GM19463 (cell line): ENCODE data around the gene MAP4K3.

Experiments used
- ATAC-seq: cut with Tn5 transposase; IDR thresholded peaks from one replicate; pipeline ENCODE4 v1.9.1; 2021; ENCODE audit warnings: mild to moderate bottlenecking, moderate library complexity; ENCODE audit not compliant: unreplicated experiment

MAP4K3 gene

DNA sequence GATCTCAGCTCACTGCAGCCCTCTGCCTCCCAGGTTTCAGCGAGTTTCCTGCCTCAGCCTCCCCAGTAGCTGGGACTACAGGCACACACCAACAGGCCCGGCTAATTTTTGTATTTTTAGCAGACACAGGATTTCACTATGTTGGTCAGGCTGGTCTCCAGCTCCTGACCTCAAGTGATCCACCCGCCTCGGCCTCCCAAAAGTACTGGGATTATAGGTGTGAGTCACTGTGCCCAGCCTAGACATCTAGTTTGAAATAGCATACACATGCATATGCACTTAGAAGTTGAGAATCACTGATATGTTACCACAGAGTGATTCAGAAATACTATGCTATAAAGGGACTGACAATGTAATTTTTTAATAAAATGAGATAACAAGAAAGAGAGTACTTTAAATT, 123.5 kb downstream of the MAP4K3 start:
- ATAC-seq, result no peak

DNA sequence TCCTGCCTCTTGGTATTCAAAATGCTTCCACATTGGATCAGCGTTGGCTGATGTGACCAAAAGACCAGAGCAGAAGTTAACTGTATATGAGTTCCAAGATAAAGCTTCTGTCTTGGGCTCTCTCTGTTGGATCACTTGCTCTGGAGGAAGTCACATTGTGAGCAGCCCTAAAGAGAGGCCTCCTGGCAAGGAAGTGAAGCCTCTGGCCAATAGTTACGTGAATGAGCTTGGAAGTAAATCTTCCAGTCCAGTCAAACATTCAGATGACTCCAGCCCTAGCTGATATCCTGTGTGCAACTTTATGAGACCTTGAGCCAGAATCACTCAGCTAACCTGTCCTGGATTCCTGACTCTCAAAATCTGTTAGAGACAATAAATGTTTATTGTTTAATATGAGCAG, 125.6 kb downstream of the MAP4K3 start:
- no peak for ATAC-seq

DNA sequence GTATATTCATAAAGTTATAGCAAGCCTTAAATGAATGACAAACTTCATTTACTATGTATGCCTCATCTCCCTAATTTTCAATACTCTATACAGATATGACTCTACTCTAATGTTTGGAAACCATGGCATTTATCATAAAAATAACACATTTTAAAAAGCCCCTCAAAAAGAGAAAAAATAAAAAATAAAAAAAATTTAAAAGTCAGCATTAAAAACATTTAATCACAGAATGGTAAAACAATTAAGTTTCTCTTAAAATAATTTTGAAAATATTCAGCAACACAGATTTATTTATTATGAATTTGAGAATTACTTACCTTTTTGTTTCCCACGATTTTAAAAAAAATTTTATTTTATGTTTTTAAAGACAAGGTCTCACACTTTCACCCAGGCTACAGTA, 128.3 kb downstream of the MAP4K3 start:
- no peak for ATAC-seq

GRCh38 chr2:39306626-39307025, 130.5 kb downstream of the MAP4K3 start:
- no peak for ATAC-seq

DNA sequence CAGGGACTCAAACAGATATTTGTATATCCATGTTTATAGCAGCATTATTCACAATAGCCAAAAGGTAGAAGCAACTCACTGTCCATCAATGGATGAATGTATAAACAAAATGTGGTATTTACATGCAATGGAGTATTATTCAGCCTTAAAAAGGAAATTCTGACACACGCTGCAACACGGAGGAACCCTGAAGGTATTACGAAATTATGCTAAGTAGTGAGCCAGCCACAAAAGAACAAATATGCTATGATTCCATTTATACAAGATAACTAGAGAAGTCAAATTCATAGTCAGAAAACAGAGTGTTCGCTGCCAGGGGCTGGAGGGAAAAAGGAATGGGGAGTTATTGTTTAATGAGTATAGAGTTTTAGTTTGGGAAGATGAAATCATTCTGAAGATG, 132.4 kb downstream of the MAP4K3 start:
- ATAC-seq, result no peak

DNA sequence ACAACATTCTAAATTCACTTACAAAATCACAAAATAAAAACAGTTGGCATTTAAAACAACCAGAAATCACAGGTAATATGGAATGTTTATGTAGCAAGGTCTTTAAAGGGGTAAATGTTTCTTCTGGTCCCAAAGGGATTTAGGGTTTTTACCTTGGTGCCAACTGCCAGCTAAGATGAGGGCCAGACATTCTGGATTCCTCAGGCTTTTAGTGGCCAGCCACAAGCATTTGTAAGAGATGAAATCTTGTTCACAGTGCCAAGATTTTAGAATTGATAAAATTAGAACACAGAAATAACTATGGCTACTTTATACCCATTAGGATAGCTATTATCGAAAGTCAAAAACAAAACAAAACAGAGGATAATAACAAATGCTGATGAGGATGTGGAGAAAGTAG, 132.9 kb downstream of the MAP4K3 start:
- no peak for ATAC-seq

DNA sequence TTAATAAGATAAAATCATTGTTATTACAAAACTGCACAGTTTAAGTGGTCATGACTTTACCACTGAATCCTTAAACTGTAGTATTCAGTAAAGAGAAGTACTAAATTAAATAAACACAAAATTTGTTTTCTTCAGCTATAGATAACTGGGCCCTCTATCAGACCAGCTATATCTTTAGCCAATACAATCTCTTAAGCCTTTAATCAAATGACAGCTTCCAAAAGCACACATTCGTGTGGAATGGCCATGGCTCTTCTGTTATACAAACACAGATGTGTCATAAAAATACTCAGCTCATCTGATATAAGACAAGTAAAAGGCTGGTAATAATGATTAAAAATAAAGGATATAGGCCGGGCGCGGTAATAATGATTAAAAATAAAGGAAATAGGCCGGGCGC, 135.7 kb downstream of the MAP4K3 start:
- no peak for ATAC-seq

GRCh38 chr2:39300044-39300978, 136.8 kb downstream of the MAP4K3 start:
- no peak for ATAC-seq

GRCh38 chr2:39290433-39290832, 146.7 kb downstream of the MAP4K3 start:
- ATAC-seq, result no peak

- no peak for ATAC-seq
These were observed 147.5 kb downstream of the MAP4K3 start for GRCh38 chr2:39289609-39290008.

- no peak for ATAC-seq
These were observed 153.5 kb downstream of the MAP4K3 start for GRCh38 chr2:39283561-39283960.

GRCh38 chr2:39281391-39281790, 155.7 kb downstream of the MAP4K3 start:
- no peak for ATAC-seq

- ATAC-seq, result no peak
These were observed 162.1 kb downstream of the MAP4K3 start for GRCh38 chr2:39275016-39275415.

DNA sequence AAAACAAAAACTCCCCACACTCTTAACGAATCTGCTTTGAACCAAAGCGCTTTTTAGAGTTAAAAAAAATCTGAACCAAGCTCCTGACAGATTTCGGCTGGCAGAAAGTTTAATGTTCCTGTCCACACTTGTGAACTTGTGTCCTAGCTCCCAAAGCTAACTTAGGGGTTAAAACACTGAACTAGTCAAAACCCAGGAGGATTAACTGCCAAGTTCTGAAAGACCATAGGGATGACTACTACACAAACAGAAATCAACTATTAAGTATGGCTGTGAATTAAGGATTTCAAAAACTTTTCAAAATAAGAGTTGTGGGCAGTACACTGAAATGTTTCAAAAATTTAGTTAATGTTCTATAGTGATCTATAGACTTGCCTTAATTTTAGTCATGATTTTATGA, 167.1 kb downstream of the MAP4K3 start:
- ATAC-seq, result no peak

DNA sequence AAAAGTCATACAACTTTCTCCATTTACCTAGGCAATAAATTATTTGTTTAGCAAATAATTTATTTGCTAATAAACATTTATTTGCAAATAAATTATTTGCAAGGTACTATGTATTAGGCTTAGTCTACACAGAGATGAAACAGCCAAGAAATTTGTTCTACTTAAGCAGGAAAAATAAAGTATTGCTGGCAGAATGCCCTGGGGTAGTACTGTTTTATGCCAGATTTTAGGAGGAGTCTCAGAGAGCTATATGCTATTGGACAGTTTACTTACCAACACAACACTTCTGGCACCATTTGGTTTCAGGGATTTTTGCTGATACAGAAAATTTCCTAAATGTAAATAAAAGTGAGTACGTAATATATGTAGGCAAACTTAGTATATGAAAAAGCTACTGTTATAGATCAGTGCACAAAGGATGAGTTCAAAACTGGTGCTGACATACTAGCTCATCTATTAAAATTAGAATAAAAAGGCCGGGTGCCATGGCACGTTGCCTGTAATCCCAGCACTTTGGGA, 170.1 kb downstream of the MAP4K3 start:
- ATAC-seq, result no peak

DNA sequence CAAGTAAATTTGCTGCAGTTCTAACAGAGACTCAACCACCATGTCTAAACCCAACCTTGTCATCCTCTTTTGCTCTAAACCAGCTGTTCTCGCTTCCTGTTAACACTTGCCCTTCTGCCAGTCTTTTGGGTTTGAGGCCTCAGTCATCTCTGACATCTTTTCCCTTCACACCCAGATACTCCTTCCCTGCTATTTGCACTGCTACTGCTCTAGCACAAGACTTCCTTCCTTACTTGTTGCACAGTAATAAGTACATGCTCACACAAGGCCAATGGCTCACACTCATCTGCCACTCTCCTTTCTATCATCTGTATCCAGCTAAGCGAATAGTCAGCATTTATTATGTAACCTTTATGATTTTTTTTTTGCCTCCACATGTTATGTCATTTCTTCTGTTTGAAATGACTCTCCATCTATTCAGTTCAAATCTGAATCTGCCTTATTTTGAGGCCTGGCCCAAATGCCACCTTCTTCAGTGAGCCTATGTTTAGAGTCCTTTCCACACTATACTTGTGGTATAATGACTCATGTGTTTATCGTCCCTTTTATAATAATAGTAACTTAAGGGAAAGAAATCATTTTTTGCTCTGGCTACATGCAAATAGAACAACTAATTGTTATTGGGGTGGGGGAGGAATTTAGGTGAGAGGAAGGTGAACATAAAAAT, 170.8 kb downstream of the MAP4K3 start:
- peak; percentile 78 for ATAC-seq

DNA sequence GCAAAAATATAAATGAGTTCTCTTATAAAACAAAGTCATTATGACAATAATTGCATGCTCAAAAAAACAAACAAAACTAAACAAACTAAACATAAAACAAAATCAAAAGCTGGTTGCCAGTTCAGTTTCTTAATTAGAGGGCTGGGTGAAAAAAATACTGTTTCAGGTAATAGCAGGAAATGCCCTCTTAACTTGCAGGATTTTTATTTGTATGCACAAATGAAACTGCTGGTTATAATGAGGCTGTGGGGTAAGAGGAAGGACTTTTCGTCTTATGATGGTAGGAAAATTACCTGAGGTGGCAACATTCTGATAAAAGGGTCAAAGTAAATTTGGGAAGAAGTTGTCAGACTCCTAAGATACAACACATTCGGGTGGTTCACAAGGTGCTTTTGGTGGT, 171.8 kb downstream of the MAP4K3 start:
- no peak for ATAC-seq

- ATAC-seq, result peak; percentile 50
These were observed 172.4 kb downstream of the MAP4K3 start for GRCh38 chr2:39264733-39265132.

DNA sequence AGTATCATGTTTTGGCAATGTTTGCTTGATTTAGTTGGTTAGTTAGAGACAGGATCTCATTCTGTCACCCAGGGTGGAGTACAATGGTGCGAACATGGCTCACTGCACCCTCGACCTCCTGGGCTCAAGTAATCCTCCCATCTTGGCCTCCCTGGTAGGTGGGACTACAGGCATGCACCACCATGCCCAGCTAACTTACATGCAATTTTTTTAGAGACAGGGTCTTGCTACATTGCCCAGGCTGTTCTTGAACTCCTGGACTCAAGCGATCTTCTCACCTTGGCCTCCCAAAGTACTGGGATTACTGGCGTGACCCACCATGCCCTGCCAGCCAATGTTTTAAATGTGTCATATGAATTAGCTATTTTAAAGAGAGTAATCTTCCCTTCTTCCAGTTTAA, 177.0 kb downstream of the MAP4K3 start:
- no peak for ATAC-seq

GRCh38 chr2:39256040-39256439, 181.0 kb downstream of the MAP4K3 start:
- ATAC-seq, result no peak

DNA sequence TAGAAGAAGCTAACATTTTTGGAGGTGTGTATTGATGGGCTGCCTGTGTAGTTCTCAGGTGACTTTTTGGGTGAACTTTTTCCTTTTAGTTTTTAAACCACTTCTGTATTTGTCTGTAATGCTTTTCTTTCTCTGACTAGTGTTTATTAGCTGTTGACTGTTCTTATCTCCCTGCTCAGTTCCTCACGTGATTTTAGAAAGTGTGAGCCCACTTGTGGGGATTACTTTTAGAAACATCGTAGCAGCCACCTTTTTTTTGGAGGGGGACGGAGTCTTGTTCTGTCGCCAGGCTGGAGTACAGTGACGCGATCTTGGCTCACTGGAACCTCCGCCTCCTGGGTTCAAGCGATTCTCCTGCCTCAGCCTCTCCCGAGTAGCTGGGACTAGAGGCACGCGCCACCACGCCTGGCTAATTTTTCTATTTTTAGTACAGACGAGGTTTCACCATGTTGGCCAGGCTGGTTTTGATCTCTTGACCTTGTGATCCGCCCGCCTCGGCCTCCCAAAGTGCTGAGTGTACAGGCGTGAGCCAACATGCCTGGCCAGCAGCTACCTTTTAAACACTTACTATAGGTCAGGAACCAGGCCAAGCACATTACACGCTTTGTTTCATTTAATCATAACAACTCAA, 184.1 kb downstream of the MAP4K3 start:
- ATAC-seq, result no peak
